Loucy (cell line): Measurements from ENCODE around the gene FAM222A.

Source experiments
- H2AFZ ChIP-seq: fragments of 200-600 bp; sonication (generic); 2 replicates; pipeline ENCODE4 v1.6.0; 2016; ENCODE audit warnings: antibody characterized with exemption, mild to moderate bottlenecking, low read length, moderate library complexity
- H3F3A ChIP-seq: fragments of 200-600 bp; 2 replicates; pipeline ENCODE4 v1.6.0; 2016; ENCODE audit warnings: antibody characterized with exemption, low read depth, mild to moderate bottlenecking
- H3K27me3 ChIP-seq: fragments of 200-600 bp; sonication (generic); 2 replicates; pipeline ENCODE4 v1.6.1; 2014; ENCODE audit warnings: low read length, mild to moderate bottlenecking; ENCODE audit not compliant: insufficient read depth, poor library complexity, severe bottlenecking
- H3K36me3 ChIP-seq: fragments of 200-600 bp; sonication (generic); 2 replicates; pipeline ENCODE4 v1.6.1; 2016; ENCODE audit warnings: low read length; ENCODE audit not compliant: insufficient read depth
- H3K4me1 ChIP-seq: fragments of 200-600 bp; sonication (generic); 2 replicates; pipeline ENCODE4 v1.5.1; 2014; ENCODE audit warnings: low read length, mild to moderate bottlenecking; ENCODE audit not compliant: insufficient read depth, poor library complexity, severe bottlenecking
- H3K4me2 ChIP-seq: fragments of 200-600 bp; sonication (generic); 2 replicates; pipeline ENCODE4 v1.6.0; 2014; ENCODE audit warnings: antibody characterized with exemption, low read length, low read depth, mild to moderate bottlenecking; ENCODE audit not compliant: poor library complexity, severe bottlenecking
- H3K4me3 ChIP-seq: fragments of 200-600 bp; sonication (generic); 2 replicates; pipeline ENCODE4 v1.5.1; 2014; ENCODE audit warnings: low read length, mild to moderate bottlenecking, mixed read lengths; ENCODE audit not compliant: poor library complexity, severe bottlenecking
- H3K79me2 ChIP-seq: fragments of 200-600 bp; sonication (generic); 2 replicates; pipeline ENCODE4 v1.6.1; 2014; ENCODE audit warnings: low read length; ENCODE audit not compliant: insufficient read depth
- H3K9ac ChIP-seq: fragments of 200-600 bp; sonication (generic); 2 replicates; pipeline ENCODE4 v1.6.0; 2014; ENCODE audit warnings: mild to moderate bottlenecking, low read depth, low read length, moderate library complexity; ENCODE audit not compliant: poor library complexity, severe bottlenecking
- H3K9me2 ChIP-seq: fragments of 200-600 bp; sonication (generic); replicated peaks from 2 replicates; pipeline ENCODE4 v1.6.1; 2016; ENCODE audit warnings: low read depth, low read length, mixed read lengths
- H3K9me3 ChIP-seq: fragments of 200-600 bp; sonication (generic); 2 replicates; pipeline ENCODE4 v1.6.1; 2014; ENCODE audit warnings: mild to moderate bottlenecking, antibody characterized with exemption, low read length, low read depth; ENCODE audit not compliant: insufficient read depth
- H4K20me1 ChIP-seq: fragments of 200-600 bp; sonication (generic); 2 replicates; pipeline ENCODE4 v1.6.0; 2014; ENCODE audit warnings: antibody characterized with exemption, low read length, mild to moderate bottlenecking; ENCODE audit not compliant: insufficient read depth, poor library complexity, severe bottlenecking
- EZH2phosphoT487 ChIP-seq: fragments of 200-600 bp; IDR thresholded peaks from 2 replicates; pipeline ENCODE4 v1.6.1; 2018; ENCODE audit warnings: antibody characterized with exemption, mild to moderate bottlenecking, moderate library complexity, borderline replicate concordance
- TF ChIP-seq, protein P1 (sequence below): fragments of 200-600 bp; sonication (generic); conservative IDR thresholded peaks from 2 replicates; pipeline ENCODE4 v1.5.1; 2014; ENCODE audit warnings: mild to moderate bottlenecking, antibody characterized with exemption, low read length

The FAM222A gene

DNA sequence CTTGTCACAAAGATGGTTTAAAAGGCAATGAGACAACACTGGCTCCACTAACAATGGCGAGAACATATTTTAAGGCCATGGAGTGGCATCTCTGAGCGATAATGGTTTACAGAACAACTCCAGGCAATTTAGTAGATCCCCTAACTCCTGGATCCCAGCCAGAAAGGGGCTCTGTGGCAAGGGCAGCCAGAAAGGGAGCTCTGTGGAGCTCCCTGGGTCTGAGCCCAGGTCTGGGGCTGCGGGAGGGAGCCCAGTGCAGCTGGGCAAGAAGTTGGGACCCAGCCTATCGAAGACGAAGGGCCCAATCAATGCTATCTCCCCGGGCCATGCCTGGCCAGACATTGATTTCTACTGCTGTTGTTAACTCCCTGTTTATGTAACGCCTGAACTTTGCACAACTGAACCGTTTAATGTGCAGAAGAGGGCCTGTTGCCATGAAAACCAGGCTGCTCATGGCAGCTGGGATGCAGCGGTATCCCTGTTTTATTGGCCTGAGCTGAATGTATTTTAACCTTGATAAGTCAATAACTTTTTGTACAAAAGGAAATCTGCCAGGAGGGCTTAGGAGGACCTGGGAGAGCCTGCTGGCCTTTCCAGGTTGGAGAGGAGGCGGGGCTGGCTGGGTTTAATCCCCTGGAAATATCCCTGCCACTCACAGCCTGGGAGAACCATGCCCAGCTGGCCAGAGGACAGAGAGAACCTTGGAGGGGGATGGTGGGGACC is 6.7 kb upstream of the FAM222A start:
- Histone ChIP-seq H3K36me3 (no peaks in the 10 kb centered on the region), H3K4me1 (no peaks in the 10 kb centered on the region), H3K79me2 (no peaks in the 10 kb centered on the region), H2AFZ (no peak overlapping the region), H3F3A (no peaks in the 10 kb centered on the region), H3K9me2 (no peaks in the 10 kb centered on the region), H3K9me3 (no peaks in the 10 kb centered on the region), H3K9ac (no peak overlapping the region), H3K4me3 (no peak overlapping the region), H3K4me2 (no peak overlapping the region), H3K27me3 (no peaks in the 10 kb centered on the region), H4K20me1 (no peaks in the 10 kb centered on the region)
- TF ChIP-seq, protein P1, sequence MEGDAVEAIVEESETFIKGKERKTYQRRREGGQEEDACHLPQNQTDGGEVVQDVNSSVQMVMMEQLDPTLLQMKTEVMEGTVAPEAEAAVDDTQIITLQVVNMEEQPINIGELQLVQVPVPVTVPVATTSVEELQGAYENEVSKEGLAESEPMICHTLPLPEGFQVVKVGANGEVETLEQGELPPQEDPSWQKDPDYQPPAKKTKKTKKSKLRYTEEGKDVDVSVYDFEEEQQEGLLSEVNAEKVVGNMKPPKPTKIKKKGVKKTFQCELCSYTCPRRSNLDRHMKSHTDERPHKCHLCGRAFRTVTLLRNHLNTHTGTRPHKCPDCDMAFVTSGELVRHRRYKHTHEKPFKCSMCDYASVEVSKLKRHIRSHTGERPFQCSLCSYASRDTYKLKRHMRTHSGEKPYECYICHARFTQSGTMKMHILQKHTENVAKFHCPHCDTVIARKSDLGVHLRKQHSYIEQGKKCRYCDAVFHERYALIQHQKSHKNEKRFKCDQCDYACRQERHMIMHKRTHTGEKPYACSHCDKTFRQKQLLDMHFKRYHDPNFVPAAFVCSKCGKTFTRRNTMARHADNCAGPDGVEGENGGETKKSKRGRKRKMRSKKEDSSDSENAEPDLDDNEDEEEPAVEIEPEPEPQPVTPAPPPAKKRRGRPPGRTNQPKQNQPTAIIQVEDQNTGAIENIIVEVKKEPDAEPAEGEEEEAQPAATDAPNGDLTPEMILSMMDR: no peak
- no peak for TF ChIP-seq EZH2phosphoT487

- no peaks in the 10 kb centered on the region for H3F3A ChIP-seq
- H3K27me3 ChIP-seq: no peaks in the 10 kb centered on the region
- no peak overlapping the region for H3K4me2 ChIP-seq
- H3K4me3 ChIP-seq: no peak overlapping the region
- H3K4me1 ChIP-seq: no peaks in the 10 kb centered on the region
- H3K36me3 ChIP-seq: no peaks in the 10 kb centered on the region
- no peaks in the 10 kb centered on the region for H3K79me2 ChIP-seq
- H3K9me2 ChIP-seq: no peaks in the 10 kb centered on the region
- no peaks in the 10 kb centered on the region for H3K9me3 ChIP-seq
- H4K20me1 ChIP-seq: no peaks in the 10 kb centered on the region
- H2AFZ ChIP-seq: no peak overlapping the region
- TF ChIP-seq EZH2phosphoT487: no peak
- TF ChIP-seq, protein P1: no peak
- H3K9ac ChIP-seq: no peak overlapping the region
These were observed 6.2 kb upstream of the FAM222A start for GRCh38 chr12:109707470-109707821.

DNA sequence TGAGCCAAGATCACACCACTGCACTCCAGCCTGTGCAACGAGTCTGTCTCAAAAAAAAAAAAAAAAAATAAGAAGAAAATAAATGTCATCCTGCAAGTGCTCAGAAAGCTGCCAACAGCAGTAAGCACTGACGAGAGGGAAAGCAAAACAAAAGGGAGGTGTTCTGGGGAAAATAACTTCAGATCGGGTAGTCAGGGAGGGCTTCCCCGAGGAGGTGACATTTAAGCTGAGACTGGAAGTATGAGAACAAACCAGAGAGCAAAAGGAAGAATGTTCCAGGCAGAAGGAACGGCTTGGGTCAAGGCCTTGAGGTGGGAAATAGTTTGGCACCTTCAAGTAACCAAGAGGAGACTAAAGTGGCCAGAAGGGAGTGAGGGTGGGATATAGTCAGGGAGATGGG is 4.7 kb upstream of the FAM222A start:
- Histone ChIP-seq H3K4me2 (no peak overlapping the region), H2AFZ (no peak overlapping the region), H3K4me1 (no peaks in the 10 kb centered on the region), H3K4me3 (no peak overlapping the region), H3K9me2 (no peaks in the 10 kb centered on the region), H3F3A (no peaks in the 10 kb centered on the region), H3K9me3 (no peaks in the 10 kb centered on the region), H3K27me3 (no peaks in the 10 kb centered on the region), H3K79me2 (no peaks in the 10 kb centered on the region), H4K20me1 (no peaks in the 10 kb centered on the region), H3K36me3 (no peaks in the 10 kb centered on the region), H3K9ac (no peak overlapping the region)
- TF ChIP-seq, protein P1: no peak
- TF ChIP-seq EZH2phosphoT487: no peak
